Measurements from ENCODE around the gene PRKAB1. TPM values are rescaled to one million over a fixed set of nuclear protein-coding genes. Genes with fewer than 3 reads are reported as not detected.
A peak's percentile ranks its signal among the peaks of the same experiment; 100 is the strongest.

Gene PRKAB1
- total and polyA plus RNA-seq, 2 donors, result 16.1 to 37.9 TPM

DNA sequence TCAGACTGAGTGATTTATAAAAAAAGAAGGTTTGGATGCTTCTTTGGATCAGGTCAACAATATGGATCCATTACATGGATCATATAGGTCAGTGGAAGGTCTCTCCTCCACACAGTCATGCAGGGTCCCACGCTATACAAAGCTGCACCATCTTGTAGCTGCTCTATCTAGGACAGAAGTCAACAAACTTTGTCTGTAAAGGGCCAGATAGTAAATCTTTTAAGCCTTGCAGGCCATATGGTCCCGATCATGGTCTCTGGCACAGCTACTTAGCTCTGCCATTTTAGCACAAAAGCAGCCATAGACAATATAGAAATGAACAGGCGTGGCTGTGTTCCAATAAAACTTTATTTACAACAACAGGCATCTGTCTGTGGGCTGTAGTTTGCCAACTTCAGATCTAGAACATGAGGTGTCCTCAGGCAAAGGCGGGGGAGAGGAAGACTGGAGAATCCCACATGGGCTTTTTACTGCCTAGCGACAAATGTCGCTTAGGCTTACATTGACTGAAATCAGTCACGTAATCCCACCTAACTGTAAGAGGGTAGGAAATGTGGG, 37.6 kb upstream of the PRKAB1 start:
- 93% methylated on average over 7 of the region's 7 CpGs for WGBS
- no peak overlapping the region for H3K27ac ChIP-seq (ENCODE audit: low read depth in 1 of 2, low read length in 1 of 2)
- H3K4me3 ChIP-seq (ENCODE audit: low read length in 2 of 2), result no peak overlapping the region
- H3K9me3 ChIP-seq (ENCODE audit: control insufficient read depth in 2 of 2, insufficient read depth in 1 of 2, low read length in 1 of 2), result no peaks in the 10 kb centered on the region
- H3K4me1 ChIP-seq (ENCODE audit: control insufficient read depth in 2 of 2, insufficient read depth in 2 of 2, low read length in 2 of 2), result no peaks in the 10 kb centered on the region
- H3K27me3 ChIP-seq (ENCODE audit: control insufficient read depth in 2 of 2, insufficient read depth in 1 of 2, low read length in 1 of 2), result no peaks in the 10 kb centered on the region
- no peak for DNase-seq (ENCODE audit: low read depth in 6 of 9, low spot score in 9 of 9)
- no peaks in the 10 kb centered on the region for H3K36me3 ChIP-seq (ENCODE audit: control insufficient read depth in 2 of 2, insufficient read depth in 2 of 2, low read length in 1 of 2)

DNA sequence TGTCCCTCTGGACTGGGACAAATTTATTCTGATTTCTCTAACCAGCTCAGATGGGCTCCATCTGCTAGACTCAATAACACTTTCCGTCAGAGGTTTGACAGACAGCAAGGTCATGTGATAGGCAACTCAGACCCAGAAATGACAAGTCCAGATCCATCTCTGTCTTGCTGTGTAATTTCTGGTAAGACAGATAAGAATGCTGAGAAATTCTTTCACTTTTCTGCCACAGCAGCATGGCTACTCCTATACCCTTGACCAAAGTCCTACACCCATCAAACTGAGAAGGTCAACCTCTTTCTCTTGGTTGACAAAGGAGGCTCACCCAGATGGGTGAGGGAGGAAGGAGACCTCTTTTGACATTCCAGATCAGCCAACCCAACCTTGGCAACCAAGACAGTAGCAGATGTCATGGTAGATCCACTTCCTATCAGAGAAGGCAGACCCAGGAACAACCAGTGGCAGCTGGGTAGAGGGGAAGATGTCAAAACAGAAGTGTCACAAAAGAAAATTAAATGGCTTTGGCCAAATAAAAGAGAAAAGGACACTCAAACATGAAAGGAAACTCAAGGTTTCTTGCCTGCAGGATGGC, 36.9 kb upstream of the PRKAB1 start:
- H3K9me3 ChIP-seq (ENCODE audit: control insufficient read depth in 2 of 2, insufficient read depth in 1 of 2, low read length in 1 of 2), result no peaks in the 10 kb centered on the region
- WGBS, result 92% methylated on average over 1 of the region's 1 CpG
- H3K27me3 ChIP-seq (ENCODE audit: control insufficient read depth in 2 of 2, insufficient read depth in 1 of 2, low read length in 1 of 2), result no peaks in the 10 kb centered on the region
- no peak overlapping the region for H3K4me3 ChIP-seq (ENCODE audit: low read length in 2 of 2)
- DNase-seq (ENCODE audit: low read depth in 6 of 9, low spot score in 9 of 9), result no peak
- H3K4me1 ChIP-seq (ENCODE audit: control insufficient read depth in 2 of 2, insufficient read depth in 2 of 2, low read length in 2 of 2), result no peaks in the 10 kb centered on the region
- no peak overlapping the region for H3K27ac ChIP-seq (ENCODE audit: low read depth in 1 of 2, low read length in 1 of 2)
- no peaks in the 10 kb centered on the region for H3K36me3 ChIP-seq (ENCODE audit: control insufficient read depth in 2 of 2, insufficient read depth in 2 of 2, low read length in 1 of 2)

GRCh38 chr12:119631930-119632678, 35.8 kb upstream of the PRKAB1 start:
- no peak overlapping the region for H3K27ac ChIP-seq (ENCODE audit: low read depth in 1 of 2, low read length in 1 of 2)
- no peaks in the 10 kb centered on the region for H3K27me3 ChIP-seq (ENCODE audit: control insufficient read depth in 2 of 2, insufficient read depth in 1 of 2, low read length in 1 of 2)
- no peaks in the 10 kb centered on the region for H3K36me3 ChIP-seq (ENCODE audit: control insufficient read depth in 2 of 2, insufficient read depth in 2 of 2, low read length in 1 of 2)
- H3K4me3 ChIP-seq (ENCODE audit: low read length in 2 of 2), result no peak overlapping the region
- WGBS, result 93% methylated on average over 4 of the region's 4 CpGs
- H3K9me3 ChIP-seq (ENCODE audit: control insufficient read depth in 2 of 2, insufficient read depth in 1 of 2, low read length in 1 of 2), result no peaks in the 10 kb centered on the region
- H3K4me1 ChIP-seq (ENCODE audit: control insufficient read depth in 2 of 2, insufficient read depth in 2 of 2, low read length in 2 of 2), result no peaks in the 10 kb centered on the region
- no peak for DNase-seq (ENCODE audit: low read depth in 6 of 9, low spot score in 9 of 9)

DNA sequence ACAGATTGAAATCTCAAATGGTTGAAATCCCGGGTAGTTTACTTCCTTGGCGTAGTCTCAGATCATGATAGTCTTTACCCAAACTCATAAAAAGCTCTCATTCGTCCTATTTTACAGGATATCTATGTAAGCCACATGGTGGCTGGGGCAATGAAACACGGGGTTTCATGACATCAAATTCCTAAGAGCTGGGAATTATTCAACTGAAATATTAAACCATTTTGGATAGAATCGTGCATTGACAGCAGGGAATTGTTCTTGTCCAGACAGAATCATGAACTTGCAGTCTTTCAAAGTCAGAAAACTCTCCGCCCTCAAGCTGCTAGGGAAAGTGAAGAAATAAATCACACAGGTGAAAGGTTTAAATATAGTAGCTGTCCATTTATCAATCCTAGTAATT, 33.2 kb upstream of the PRKAB1 start:
- no peaks in the 10 kb centered on the region for H3K4me1 ChIP-seq (ENCODE audit: control insufficient read depth in 2 of 2, insufficient read depth in 2 of 2, low read length in 2 of 2)

DNA sequence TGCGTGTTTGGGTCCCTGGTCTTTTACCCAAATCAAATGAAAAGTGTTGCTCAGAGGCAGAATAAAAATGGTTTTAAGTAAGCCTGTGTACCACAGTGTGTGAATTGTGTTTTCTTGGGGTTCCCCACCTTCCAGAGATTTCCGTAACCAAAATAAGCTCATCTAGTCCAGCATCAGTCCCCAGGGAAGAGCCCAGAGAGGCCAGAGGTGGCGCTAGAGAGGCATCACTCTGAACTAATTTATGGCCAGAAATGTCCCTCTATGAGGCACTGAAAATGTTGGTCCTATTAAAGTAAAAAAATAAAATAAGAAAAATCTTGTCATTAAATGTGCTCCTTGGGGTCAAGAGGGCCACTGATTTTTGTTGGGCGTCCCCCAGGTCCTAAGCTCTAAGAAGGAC, 24.9 kb upstream of the PRKAB1 start:
- H3K4me3 ChIP-seq (ENCODE audit: low read length in 2 of 2), result no peak overlapping the region
- H3K4me1 ChIP-seq (ENCODE audit: control insufficient read depth in 2 of 2, insufficient read depth in 2 of 2, low read length in 2 of 2), result no peaks in the 10 kb centered on the region
- no peak overlapping the region for H3K27ac ChIP-seq (ENCODE audit: low read depth in 1 of 2, low read length in 1 of 2)
- H3K27me3 ChIP-seq (ENCODE audit: control insufficient read depth in 2 of 2, insufficient read depth in 1 of 2, low read length in 1 of 2), result no peaks in the 10 kb centered on the region
- no peak for DNase-seq (ENCODE audit: low read depth in 6 of 9, low spot score in 9 of 9)
- no peaks in the 10 kb centered on the region for H3K36me3 ChIP-seq (ENCODE audit: control insufficient read depth in 2 of 2, insufficient read depth in 2 of 2, low read length in 1 of 2)
- 72% methylated on average over 4 of the region's 4 CpGs for WGBS
- H3K9me3 ChIP-seq (ENCODE audit: control insufficient read depth in 2 of 2, insufficient read depth in 1 of 2, low read length in 1 of 2), result no peaks in the 10 kb centered on the region

More for the DNA sequence above, 33.2 kb upstream of the PRKAB1 start:
- H3K9me3 ChIP-seq (ENCODE audit: control insufficient read depth in 2 of 2, insufficient read depth in 1 of 2, low read length in 1 of 2), result no peaks in the 10 kb centered on the region
- H3K27ac ChIP-seq (ENCODE audit: low read depth in 1 of 2, low read length in 1 of 2), result no peak overlapping the region
- no peaks in the 10 kb centered on the region for H3K27me3 ChIP-seq (ENCODE audit: control insufficient read depth in 2 of 2, insufficient read depth in 1 of 2, low read length in 1 of 2)
- H3K36me3 ChIP-seq (ENCODE audit: control insufficient read depth in 2 of 2, insufficient read depth in 2 of 2, low read length in 1 of 2), result no peaks in the 10 kb centered on the region
- no peak overlapping the region for H3K4me3 ChIP-seq (ENCODE audit: low read length in 2 of 2)
- 68% methylated on average over 6 of the region's 6 CpGs for WGBS
- peak in 1 of 9 donors; percentile 5 for DNase-seq (ENCODE audit: low read depth in 6 of 9, low spot score in 9 of 9)

GRCh38 chr12:119644930-119645329, 23.0 kb upstream of the PRKAB1 start:
- no peak overlapping the region for H3K4me3 ChIP-seq (ENCODE audit: low read length in 2 of 2)
- H3K27ac ChIP-seq (ENCODE audit: low read depth in 1 of 2, low read length in 1 of 2), result no peak overlapping the region
- no peaks in the 10 kb centered on the region for H3K4me1 ChIP-seq (ENCODE audit: control insufficient read depth in 2 of 2, insufficient read depth in 2 of 2, low read length in 2 of 2)
- no peak for DNase-seq (ENCODE audit: low read depth in 6 of 9, low spot score in 9 of 9)
- H3K27me3 ChIP-seq (ENCODE audit: control insufficient read depth in 2 of 2, insufficient read depth in 1 of 2, low read length in 1 of 2), result no peaks in the 10 kb centered on the region
- WGBS, result 97% methylated on average over 3 of the region's 3 CpGs
- no peaks in the 10 kb centered on the region for H3K36me3 ChIP-seq (ENCODE audit: control insufficient read depth in 2 of 2, insufficient read depth in 2 of 2, low read length in 1 of 2)
- no peaks in the 10 kb centered on the region for H3K9me3 ChIP-seq (ENCODE audit: control insufficient read depth in 2 of 2, insufficient read depth in 1 of 2, low read length in 1 of 2)

- H3K27ac ChIP-seq (ENCODE audit: low read depth in 1 of 2, low read length in 1 of 2), result no peak overlapping the region
- DNase-seq (ENCODE audit: low read depth in 6 of 9, low spot score in 9 of 9), result no peak
- 95% methylated on average over 7 of the region's 7 CpGs for WGBS
- no peaks in the 10 kb centered on the region for H3K27me3 ChIP-seq (ENCODE audit: control insufficient read depth in 2 of 2, insufficient read depth in 1 of 2, low read length in 1 of 2)
- no peak overlapping the region for H3K4me3 ChIP-seq (ENCODE audit: low read length in 2 of 2)
- no peaks in the 10 kb centered on the region for H3K4me1 ChIP-seq (ENCODE audit: control insufficient read depth in 2 of 2, insufficient read depth in 2 of 2, low read length in 2 of 2)
- H3K9me3 ChIP-seq (ENCODE audit: control insufficient read depth in 2 of 2, insufficient read depth in 1 of 2, low read length in 1 of 2), result no peaks in the 10 kb centered on the region
- no peaks in the 10 kb centered on the region for H3K36me3 ChIP-seq (ENCODE audit: control insufficient read depth in 2 of 2, insufficient read depth in 2 of 2, low read length in 1 of 2)
These were observed 22.3 kb upstream of the PRKAB1 start for GRCh38 chr12:119645535-119646059.

DNA sequence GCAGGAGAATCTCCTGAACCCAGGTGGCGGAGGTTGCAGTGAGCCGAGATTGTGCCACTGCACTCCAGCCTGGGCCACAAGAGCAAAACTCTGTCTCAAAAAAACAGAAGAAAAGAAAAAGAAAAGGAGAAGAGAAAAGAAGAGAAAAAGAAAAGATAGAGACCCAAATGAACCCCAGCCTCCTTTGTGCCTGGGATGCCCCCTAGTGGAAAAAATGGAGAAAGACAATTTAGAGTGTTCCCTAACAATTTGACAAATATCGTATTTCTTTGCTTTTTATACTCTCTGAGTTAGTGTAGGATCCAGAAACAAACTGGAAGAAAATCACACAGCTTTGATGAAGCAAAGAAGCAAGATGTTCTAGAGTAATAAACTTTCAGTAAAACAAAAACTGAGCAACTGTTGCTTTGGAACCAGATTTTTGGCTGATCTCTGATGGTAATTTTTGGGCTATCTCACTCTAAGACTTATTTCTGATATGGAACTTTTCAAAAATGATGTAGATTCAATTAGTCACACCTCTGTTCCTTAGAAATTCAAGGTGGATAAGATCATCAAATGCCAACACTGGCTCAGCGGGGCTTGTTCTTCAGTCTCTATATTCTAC, 18.6 kb upstream of the PRKAB1 start:
- Histone ChIP-seq H3K4me3 (ENCODE audit: low read length in 2 of 2) (no peak overlapping the region), H3K4me1 (ENCODE audit: control insufficient read depth in 2 of 2, insufficient read depth in 2 of 2, low read length in 2 of 2) (no peaks in the 10 kb centered on the region), H3K36me3 (ENCODE audit: control insufficient read depth in 2 of 2, insufficient read depth in 2 of 2, low read length in 1 of 2) (no peaks in the 10 kb centered on the region), H3K9me3 (ENCODE audit: control insufficient read depth in 2 of 2, insufficient read depth in 1 of 2, low read length in 1 of 2) (peaks cover 0 to 4% of the 10 kb centered on the region in 2 donors), H3K27me3 (ENCODE audit: control insufficient read depth in 2 of 2, insufficient read depth in 1 of 2, low read length in 1 of 2) (no peaks in the 10 kb centered on the region), H3K27ac (ENCODE audit: low read depth in 1 of 2, low read length in 1 of 2) (no peak overlapping the region)
- WGBS, result 75% methylated on average over 4 of the region's 4 CpGs
- DNase-seq (ENCODE audit: low read depth in 6 of 9, low spot score in 9 of 9), result peak in 1 of 9 donors; percentile 24

GRCh38 chr12:119652665-119653064, 15.3 kb upstream of the PRKAB1 start:
- Histone ChIP-seq H3K4me3 (ENCODE audit: low read length in 2 of 2) (no peak overlapping the region), H3K4me1 (ENCODE audit: control insufficient read depth in 2 of 2, insufficient read depth in 2 of 2, low read length in 2 of 2) (no peaks in the 10 kb centered on the region), H3K27me3 (ENCODE audit: control insufficient read depth in 2 of 2, insufficient read depth in 1 of 2, low read length in 1 of 2) (no peaks in the 10 kb centered on the region), H3K9me3 (ENCODE audit: control insufficient read depth in 2 of 2, insufficient read depth in 1 of 2, low read length in 1 of 2) (peaks cover 0 to 4% of the 10 kb centered on the region in 2 donors), H3K36me3 (ENCODE audit: control insufficient read depth in 2 of 2, insufficient read depth in 2 of 2, low read length in 1 of 2) (no peaks in the 10 kb centered on the region), H3K27ac (ENCODE audit: low read depth in 1 of 2, low read length in 1 of 2) (no peak overlapping the region)
- 67% methylated on average over 3 of the region's 3 CpGs for WGBS
- DNase-seq (ENCODE audit: low read depth in 6 of 9, low spot score in 9 of 9), result no peak

All from thymus (tissue), 11 donors.